Hepatocyte (in vitro differentiated cells): ENCODE measurements around the gene KIAA2012.

Experiments
- EZH2 ChIP-seq: fragments of 200-600 bp; sonication (generic); IDR thresholded peaks from 2 replicates; pipeline ENCODE4 v1.6.1; 2016; ENCODE audit warnings: antibody characterized with exemption, mild to moderate bottlenecking, borderline replicate concordance
- EZH2phosphoT487 ChIP-seq: fragments of 200-600 bp; sonication (generic); IDR thresholded peaks from one replicate; pipeline ENCODE4 v1.6.1; 2018; ENCODE audit warnings: antibody characterized with exemption, mild to moderate bottlenecking, low read depth, moderate library complexity; ENCODE audit not compliant: unreplicated experiment, severe bottlenecking
- TF ChIP-seq, protein P1 (sequence below): fragments of 200-600 bp; sonication (generic); IDR thresholded peaks from 2 replicates; pipeline ENCODE4 v1.5.1; 2016; ENCODE audit warnings: antibody characterized with exemption, mild to moderate bottlenecking; ENCODE audit not compliant: poor library complexity

GRCh38 chr2:202065876-202066275 lies 7.2 kb upstream of the KIAA2012 start:
- TF ChIP-seq, protein P1, sequence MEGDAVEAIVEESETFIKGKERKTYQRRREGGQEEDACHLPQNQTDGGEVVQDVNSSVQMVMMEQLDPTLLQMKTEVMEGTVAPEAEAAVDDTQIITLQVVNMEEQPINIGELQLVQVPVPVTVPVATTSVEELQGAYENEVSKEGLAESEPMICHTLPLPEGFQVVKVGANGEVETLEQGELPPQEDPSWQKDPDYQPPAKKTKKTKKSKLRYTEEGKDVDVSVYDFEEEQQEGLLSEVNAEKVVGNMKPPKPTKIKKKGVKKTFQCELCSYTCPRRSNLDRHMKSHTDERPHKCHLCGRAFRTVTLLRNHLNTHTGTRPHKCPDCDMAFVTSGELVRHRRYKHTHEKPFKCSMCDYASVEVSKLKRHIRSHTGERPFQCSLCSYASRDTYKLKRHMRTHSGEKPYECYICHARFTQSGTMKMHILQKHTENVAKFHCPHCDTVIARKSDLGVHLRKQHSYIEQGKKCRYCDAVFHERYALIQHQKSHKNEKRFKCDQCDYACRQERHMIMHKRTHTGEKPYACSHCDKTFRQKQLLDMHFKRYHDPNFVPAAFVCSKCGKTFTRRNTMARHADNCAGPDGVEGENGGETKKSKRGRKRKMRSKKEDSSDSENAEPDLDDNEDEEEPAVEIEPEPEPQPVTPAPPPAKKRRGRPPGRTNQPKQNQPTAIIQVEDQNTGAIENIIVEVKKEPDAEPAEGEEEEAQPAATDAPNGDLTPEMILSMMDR = no peak
- TF ChIP-seq EZH2phosphoT487 = no peak
- no peak for TF ChIP-seq EZH2
